CD8-positive, alpha-beta memory T cell (primary cell): ENCODE results near the gene ADIPOR1. TPM values are rescaled to one million over a fixed set of nuclear protein-coding genes. Genes with fewer than 3 reads are reported as not detected.
"Not testable (repeated sequence)": the region's sequence is repeated elsewhere in the genome, so short reads cannot be mapped to it uniquely, and the experiment has no call there.

Experiments
- CTCF ChIA-PET: fragments of 350-600 bp; sonication (Branson Sonifier 250); formaldehyde crosslinking; loops from one replicate; lab custom pipeline; 2021; ENCODE audit warnings: antibody characterized with exemption; lab: Charles Lee
- POLR2A ChIA-PET: fragments of 350-600 bp; sonication (Branson Sonifier 250); formaldehyde crosslinking; loops from one replicate; lab custom pipeline; 2021; ENCODE audit warnings: antibody characterized with exemption; lab: Charles Lee
- DNase-seq, 5 donors: peaks; one replicate each; pipeline versions ENCODE4 v3.0.0 to v3.0.0-alpha.2; 2020 to 2022; ENCODE audit warnings: mixed read lengths in 1 of 5
- H3K27ac ChIP-seq: one replicate; pipeline ENCODE4 v1.7.0; 2013; ENCODE audit warnings: low read depth, mild to moderate bottlenecking, low read length, moderate library complexity
- H3K27me3 ChIP-seq: 2 replicates; pipeline ENCODE4 v1.7.0; 2013; ENCODE audit warnings: low read length, mild to moderate bottlenecking; ENCODE audit not compliant: insufficient read depth, poor library complexity, severe bottlenecking
- H3K36me3 ChIP-seq: 2 replicates; pipeline ENCODE4 v1.7.0; 2013; ENCODE audit warnings: mild to moderate bottlenecking, low read length, moderate library complexity; ENCODE audit not compliant: insufficient read depth
- H3K4me1 ChIP-seq: 2 replicates; pipeline ENCODE4 v1.7.0; 2013; ENCODE audit warnings: mild to moderate bottlenecking, low read length, moderate library complexity; ENCODE audit not compliant: insufficient read depth
- H3K4me3 ChIP-seq: 2 replicates; pipeline ENCODE4 v1.7.0; 2013; ENCODE audit warnings: mild to moderate bottlenecking, low read length
- H3K9me3 ChIP-seq: 2 replicates; pipeline ENCODE4 v1.7.0; 2013; ENCODE audit warnings: mild to moderate bottlenecking, low read length
- H3K27ac Mint-ChIP-seq, 8 donors: one replicate each; pipeline ENCODE4 v1.8.0; 2020 to 2021; ENCODE audit warnings: mixed read lengths in 8 of 8, mild to moderate bottlenecking in 6 of 8, inconsistent platforms in 3 of 8, moderate library complexity in 3 of 8
- H3K27me3 Mint-ChIP-seq, 2 donors: one replicate each; pipeline ENCODE4 v1.8.0; 2020 to 2021; ENCODE audit warnings: mixed read lengths in 2 of 2, mild to moderate bottlenecking in 1 of 2, moderate library complexity in 1 of 2
- H3K36me3 Mint-ChIP-seq, 3 donors: one replicate each; pipeline ENCODE4 v1.8.0; 2020 to 2021; ENCODE audit warnings: mixed read lengths in 3 of 3, inconsistent platforms in 1 of 3, mild to moderate bottlenecking in 1 of 3
- H3K4me1 Mint-ChIP-seq, 3 donors: one replicate each; pipeline ENCODE4 v1.8.0; 2020 to 2021; ENCODE audit warnings: mixed read lengths in 3 of 3, inconsistent platforms in 1 of 3, mild to moderate bottlenecking in 1 of 3
- H3K4me3 Mint-ChIP-seq, 7 donors: one replicate each; pipeline ENCODE4 v1.8.0; 2020 to 2021; ENCODE audit warnings: mixed read lengths in 7 of 7, mild to moderate bottlenecking in 6 of 7, moderate library complexity in 4 of 7, inconsistent platforms in 2 of 7
- H3K9me3 Mint-ChIP-seq, 5 donors: one replicate each; pipeline ENCODE4 v1.8.0; 2020 to 2022; ENCODE audit warnings: mixed read lengths in 5 of 5, mild to moderate bottlenecking in 3 of 5, moderate library complexity in 2 of 5, inconsistent platforms in 1 of 5
- polyA plus RNA-seq: library from polyadenylated mRNA; unstranded; fragments of 300-500 nt; fragmentation: Illumina TruSeq; gene quantifications from one replicate; pipeline ENCODE4 v1.2.3, GENCODE V29; 2021
- total RNA-seq, 2 experiments: library from RNA; stranded (reverse); gene quantifications; one replicate each; pipeline ENCODE4 v1.2.3, GENCODE V29; 2021

ADIPOR1 gene
- total RNA-seq: 10 to 100 TPM; 91.0 to 95.4 TPM
- 104 TPM for polyA plus RNA-seq

DNA sequence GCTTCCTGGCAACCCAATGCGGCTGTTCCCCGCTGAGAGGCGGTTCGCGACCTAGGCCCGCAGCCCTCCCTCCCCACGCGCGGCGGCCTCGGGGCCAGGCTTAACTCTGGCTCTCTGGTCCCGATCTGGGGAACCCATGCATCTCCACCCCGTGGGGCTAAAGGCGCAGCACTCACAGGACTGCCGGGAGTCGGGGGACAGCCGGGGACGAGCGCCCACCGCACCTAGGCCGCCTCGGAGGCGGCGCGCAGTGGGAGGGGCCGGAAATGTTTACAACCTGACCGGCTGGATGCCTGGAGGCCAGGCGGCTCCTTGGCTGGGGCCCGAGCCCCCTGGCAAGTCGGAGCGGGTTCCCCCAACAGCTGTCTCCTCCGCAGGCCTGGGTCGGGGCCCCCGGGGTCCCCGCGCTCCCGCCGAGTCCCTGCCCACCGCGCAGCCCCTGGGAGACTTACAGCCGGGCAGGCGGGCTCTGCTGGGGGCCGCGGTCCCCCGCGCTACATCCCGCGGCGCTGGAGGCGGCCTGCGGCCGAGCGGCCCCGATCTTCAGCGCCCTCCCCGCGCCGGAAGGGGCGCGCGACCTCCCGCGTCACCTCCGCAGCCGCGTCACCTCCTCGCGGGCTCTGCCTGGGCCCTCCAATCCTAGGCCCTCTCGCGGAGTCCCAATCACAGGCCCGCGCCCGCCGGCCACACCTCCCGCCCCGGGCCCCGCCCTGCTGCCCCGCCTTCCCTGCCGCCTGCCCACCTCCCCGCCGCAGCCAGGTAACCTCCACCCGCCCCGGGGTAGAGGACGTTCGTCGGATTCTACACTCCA, at the start of gene ADIPOR1:
Gene ADIPOR1, minus strand, starts transcription at position 580 of the 811 bp plus-strand sequence. CDS start 7,242 bp downstream, outside the sequence.
- H3K36me3 Mint-ChIP-seq: peaks cover 0 to 28% (median 5%) of the 10 kb centered on the region in 3 donors
- POLR2A ChIA-PET: no interaction called here
- peak; percentile 93 to 95 (median 94) for DNase-seq
- H3K4me1 ChIP-seq: peaks cover 39% of the 10 kb centered on the region
- no peaks in the 10 kb centered on the region for H3K27me3 ChIP-seq
- H3K9me3 Mint-ChIP-seq: peaks cover 0 to 2% (median 0%) of the 10 kb centered on the region in 5 donors
- peak within 1 kb of the TSS; percentile 88 for H3K4me3 ChIP-seq
- H3K9me3 ChIP-seq: no peaks in the 10 kb centered on the region
- peaks cover 9% of the 10 kb centered on the region for H3K36me3 ChIP-seq
- peak within 1 kb of the TSS; percentile 94 for H3K27ac ChIP-seq
- CTCF ChIA-PET: no interaction called here
- peaks cover 37 to 54% (median 41%) of the 10 kb centered on the region in 3 donors for H3K4me1 Mint-ChIP-seq
- peak within 1 kb of the TSS; percentile 75 to 96 (median 90) for H3K4me3 Mint-ChIP-seq
- no peaks in the 10 kb centered on the region for H3K27me3 Mint-ChIP-seq
- H3K27ac Mint-ChIP-seq: peak within 1 kb of the TSS; percentile 87 to 99 (median 94)

DNA sequence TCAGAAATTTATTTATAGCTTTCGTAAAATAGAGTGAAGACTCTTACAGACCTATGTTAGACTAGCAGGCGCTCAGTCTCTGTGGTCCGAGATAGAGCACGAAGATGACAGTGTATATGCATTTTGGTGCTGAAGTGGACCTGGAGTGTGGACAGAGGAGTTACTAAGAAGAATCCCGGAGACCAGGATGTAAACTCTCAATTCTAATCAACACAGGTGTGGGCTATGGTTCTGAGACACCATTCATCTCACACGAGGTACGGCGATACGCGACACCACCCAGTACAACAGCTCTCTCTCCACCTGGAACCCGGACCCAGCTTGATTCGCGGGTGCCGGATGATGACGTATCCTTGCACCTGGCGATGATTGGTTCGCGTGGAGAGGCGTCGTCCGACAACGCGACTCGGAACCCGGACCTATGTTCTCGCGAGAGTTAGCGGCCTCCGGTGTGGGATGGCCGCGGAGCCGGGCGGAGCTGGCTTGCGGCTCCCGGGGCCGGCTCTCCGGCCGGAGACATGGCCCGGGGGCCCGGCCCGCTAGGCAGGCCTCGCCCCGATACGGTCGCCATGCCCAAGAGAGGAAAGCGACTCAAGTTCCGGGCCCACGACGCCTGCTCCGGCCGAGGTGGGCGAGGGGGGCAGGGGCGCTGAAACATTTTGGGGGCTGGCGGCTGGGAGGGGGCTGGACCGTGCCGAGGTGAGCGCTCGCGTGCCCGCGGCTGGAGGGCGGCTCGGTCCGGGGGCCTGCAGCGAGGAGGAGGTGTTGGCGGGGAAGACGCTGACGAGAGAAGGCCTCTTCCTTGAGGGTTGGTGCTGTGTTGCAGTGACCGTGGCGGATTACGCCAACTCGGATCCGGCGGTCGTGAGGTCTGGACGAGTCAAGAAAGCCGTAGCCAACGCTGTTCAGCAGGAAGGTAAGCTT, 49.1 kb upstream of the ADIPOR1 start, which contains the start of gene TMEM183A:
Gene TMEM183A, plus strand, starts transcription at position 427 of the 924 bp plus-strand sequence. Its CDS starts 92 bp downstream, at position 519.
- Mint-ChIP-seq H3K27ac (peak within 1 kb of the TSS; percentile 96 to 99 (median 98)), H3K9me3 (peaks cover 0 to 4% (median 0%) of the 10 kb centered on the region in 5 donors), H3K27me3 (no peaks in the 10 kb centered on the region), H3K36me3 (peaks cover 0 to 39% (median 9%) of the 10 kb centered on the region in 3 donors), H3K4me1 (peaks cover 29 to 46% (median 45%) of the 10 kb centered on the region in 3 donors), H3K4me3 (peak within 1 kb of the TSS; percentile 91 to 99 (median 96))
- Histone ChIP-seq H3K9me3 (no peaks in the 10 kb centered on the region), H3K4me3 (peak within 1 kb of the TSS; percentile 96), H3K36me3 (peaks cover 10% of the 10 kb centered on the region), H3K4me1 (peaks cover 17% of the 10 kb centered on the region), H3K27ac (peak within 1 kb of the TSS; percentile 90), H3K27me3 (no peaks in the 10 kb centered on the region)
- DNase-seq: peak; percentile 89 to 97 (median 92)
- ChIA-PET POLR2A (interaction anchor here (0.6 to 2.1 kb wide), 9 partner anchors 18 to 313 kb away, joined by 3 to 10 read pairs (median 4); partner anchors contain the start of genes CYB5R1, KLHL12 and RABIF), CTCF (interaction anchor here (1.1 to 2.0 kb wide), 5 partner anchors 8 to 80 kb away, joined by 3 to 8 read pairs (median 5); partner anchors contain the start of gene KLHL12)

- not testable (repeated sequence) for H3K36me3 ChIP-seq, H3K9me3 ChIP-seq, H3K9me3 Mint-ChIP-seq, DNase-seq, H3K27me3 Mint-ChIP-seq, H3K27me3 ChIP-seq
- peaks cover 17% of the 10 kb centered on the region for H3K4me1 ChIP-seq
- peak overlapping the region; percentile 90 for H3K27ac ChIP-seq
- peak overlapping the region; percentile 96 for H3K4me3 ChIP-seq
- Mint-ChIP-seq H3K4me3 (peak overlapping the region; percentile 91 to 99 (median 96)), H3K4me1 (peaks cover 23 to 38% (median 35%) of the 10 kb centered on the region in 3 donors), H3K36me3 (peaks cover 0 to 27% (median 6%) of the 10 kb centered on the region in 3 donors), H3K27ac (peak overlapping the region in 7 of 8 donors; percentile 61 to 99 (median 97))
- POLR2A ChIA-PET: interaction anchor here (0.7 kb wide), 1 partner anchor 117 kb away, joined by 3 read pairs; no protein-coding TSS in a partner anchor
- CTCF ChIA-PET: interaction anchor here (1.3 to 2.0 kb wide), 5 partner anchors 7 to 46 kb away, joined by 3 to 8 read pairs (median 3); no protein-coding TSS in a partner anchor
These were observed 47.5 kb upstream of the ADIPOR1 start for GRCh38 chr1:203005395-203006142.

DNA sequence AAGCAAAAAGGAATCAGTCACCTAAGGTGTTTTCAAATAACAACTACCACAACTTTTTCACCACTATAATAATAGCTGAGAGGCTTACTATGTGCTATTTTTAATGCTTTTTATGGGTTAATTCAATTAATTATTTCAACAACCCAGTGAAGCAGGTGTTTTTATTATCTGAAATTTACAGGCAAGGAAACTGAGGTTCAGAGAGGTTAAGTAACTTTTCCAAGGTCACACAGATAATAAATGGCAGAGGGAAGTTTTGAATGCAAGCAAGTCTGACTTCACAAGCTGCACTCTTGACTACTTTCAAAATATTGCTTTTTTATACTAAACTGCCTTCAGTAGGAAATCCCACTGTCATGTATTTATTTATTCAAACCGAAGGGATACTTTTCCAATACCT, 44.8 kb upstream of the ADIPOR1 start:
- Mint-ChIP-seq H3K4me3 (peak overlapping the region in 1 of 7 donors; percentile 27), H3K36me3 (peaks cover 0 to 9% (median 0%) of the 10 kb centered on the region in 3 donors), H3K9me3 (peaks cover 0 to 3% (median 0%) of the 10 kb centered on the region in 5 donors), H3K27ac (no peak overlapping the region), H3K27me3 (peaks cover 3 to 10% of the 10 kb centered on the region in 2 donors), H3K4me1 (peaks cover 17 to 23% (median 22%) of the 10 kb centered on the region in 3 donors)
- no peak overlapping the region for H3K27ac ChIP-seq
- no peak overlapping the region for H3K4me3 ChIP-seq
- H3K4me1 ChIP-seq: peaks cover 6% of the 10 kb centered on the region
- H3K9me3 ChIP-seq: no peaks in the 10 kb centered on the region
- ChIA-PET POLR2A (no interaction called here), CTCF (interaction anchor here (1.1 kb wide), 1 partner anchor 8 kb away, joined by 3 read pairs; no protein-coding TSS in a partner anchor)
- no peaks in the 10 kb centered on the region for H3K27me3 ChIP-seq
- DNase-seq: no peak
- no peaks in the 10 kb centered on the region for H3K36me3 ChIP-seq

- Histone ChIP-seq H3K27ac (no peak overlapping the region), H3K36me3 (no peaks in the 10 kb centered on the region), H3K27me3 (no peaks in the 10 kb centered on the region), H3K9me3 (no peaks in the 10 kb centered on the region), H3K4me3 (no peak overlapping the region), H3K4me1 (peaks cover 6% of the 10 kb centered on the region)
- POLR2A ChIA-PET: no interaction called here
- no peak for DNase-seq
- peaks cover 14 to 17% (median 16%) of the 10 kb centered on the region in 3 donors for H3K4me1 Mint-ChIP-seq
- H3K9me3 Mint-ChIP-seq: peaks cover 0 to 1% (median 0%) of the 10 kb centered on the region in 5 donors
- no peak overlapping the region for H3K27ac Mint-ChIP-seq
- peaks cover 0 to 3% (median 0%) of the 10 kb centered on the region in 3 donors for H3K36me3 Mint-ChIP-seq
- no peak overlapping the region for H3K4me3 Mint-ChIP-seq
- CTCF ChIA-PET: interaction anchor here (0.7 kb wide), 1 partner anchor 275 kb away, joined by 4 read pairs; no protein-coding TSS in a partner anchor
- peaks cover 3 to 16% of the 10 kb centered on the region in 2 donors for H3K27me3 Mint-ChIP-seq
These were observed 43.9 kb upstream of the ADIPOR1 start for GRCh38 chr1:203001986-203002385.

DNA sequence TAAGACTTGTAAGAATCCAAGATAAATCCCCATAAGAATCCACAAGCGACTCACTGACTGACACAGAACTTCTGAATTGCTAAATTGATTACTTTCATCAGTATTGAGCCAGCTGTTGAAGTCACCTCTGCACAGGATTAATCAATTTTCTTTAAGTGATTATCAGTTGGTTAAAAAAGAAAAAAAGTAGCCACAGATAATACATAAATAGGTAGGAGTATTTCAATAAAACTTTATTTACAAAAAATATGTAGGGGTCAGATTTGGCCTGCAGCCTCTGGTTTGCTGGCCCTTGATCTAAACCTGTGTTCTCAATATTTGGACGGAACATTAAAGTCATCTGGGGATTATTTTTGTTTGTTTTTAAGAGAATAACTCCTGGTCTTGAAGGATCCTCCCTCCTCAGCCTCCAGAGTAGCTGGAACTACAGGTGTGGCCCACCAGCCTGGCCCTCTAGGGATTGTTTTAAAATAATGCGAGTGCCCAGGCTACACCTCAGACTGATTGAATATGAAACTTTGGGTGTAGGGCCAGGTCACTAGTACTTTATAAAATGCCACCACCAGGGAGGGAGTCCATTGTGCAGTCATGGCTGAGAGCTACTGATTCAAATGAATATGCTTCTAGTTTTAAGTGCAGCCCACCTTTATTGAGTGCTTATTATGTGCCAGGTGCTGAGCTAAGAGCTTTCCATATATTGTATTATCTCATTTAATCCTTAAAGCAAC, 42.3 kb upstream of the ADIPOR1 start:
- H3K27ac Mint-ChIP-seq: no peak overlapping the region
- CTCF ChIA-PET: interaction anchor here (0.9 to 2.8 kb wide), 4 partner anchors 26 to 249 kb away, joined by 3 to 8 read pairs (median 5); partner anchors contain the start of gene KLHL12
- Histone ChIP-seq H3K4me3 (no peak overlapping the region), H3K9me3 (no peaks in the 10 kb centered on the region), H3K27me3 (no peaks in the 10 kb centered on the region), H3K4me1 (no peaks in the 10 kb centered on the region), H3K27ac (no peak overlapping the region), H3K36me3 (no peaks in the 10 kb centered on the region)
- H3K4me3 Mint-ChIP-seq: no peak overlapping the region
- peaks cover 7 to 28% of the 10 kb centered on the region in 2 donors for H3K27me3 Mint-ChIP-seq
- peaks cover 6 to 7% (median 6%) of the 10 kb centered on the region in 3 donors for H3K4me1 Mint-ChIP-seq
- DNase-seq: no peak
- no peaks in the 10 kb centered on the region for H3K36me3 Mint-ChIP-seq
- POLR2A ChIA-PET: no interaction called here
- no peaks in the 10 kb centered on the region for H3K9me3 Mint-ChIP-seq
